Stimulated activated CD4-positive, alpha-beta T cell treated with anti-CD3 and anti-CD28 coated beads, Interleukin-12 subunit alpha, Interleukin-12 subunit beta, amount 100 ng/mL, for 48 hours (primary cell): ENCODE measurements around the gene RPTOR.

Source experiments
- DNase-seq, 3 donors: peaks; one replicate each; pipeline ENCODE4 v3.0.0-alpha.2; 2020; ENCODE audit warnings: low read depth in 2 of 3, low spot score in 1 of 3

Gene RPTOR

GRCh38 chr17:80779336-80779735 lies 234.7 kb downstream of the RPTOR start:
- no peak for DNase-seq

DNA sequence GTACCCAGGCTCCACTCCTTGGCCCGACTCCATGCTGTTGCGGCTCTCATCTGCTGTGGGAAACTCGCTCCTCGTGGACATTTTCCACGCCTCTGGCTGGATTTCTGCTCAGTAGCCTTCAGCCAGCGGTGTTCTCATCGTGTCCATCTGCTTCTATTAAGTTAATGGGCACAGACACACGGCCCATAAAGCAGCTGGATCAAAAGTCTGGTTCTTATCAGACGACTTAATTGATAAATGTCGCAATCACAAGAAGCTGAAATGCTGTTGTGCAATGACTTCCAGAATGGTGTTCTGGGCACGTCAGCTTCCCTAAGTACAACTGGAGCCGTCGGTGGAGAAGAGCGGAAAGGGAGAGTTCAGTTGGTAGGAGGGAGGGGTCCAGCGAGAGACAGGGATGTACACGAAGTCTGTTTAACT lies 235.3 kb downstream of the RPTOR start:
- DNase-seq: no peak

DNA sequence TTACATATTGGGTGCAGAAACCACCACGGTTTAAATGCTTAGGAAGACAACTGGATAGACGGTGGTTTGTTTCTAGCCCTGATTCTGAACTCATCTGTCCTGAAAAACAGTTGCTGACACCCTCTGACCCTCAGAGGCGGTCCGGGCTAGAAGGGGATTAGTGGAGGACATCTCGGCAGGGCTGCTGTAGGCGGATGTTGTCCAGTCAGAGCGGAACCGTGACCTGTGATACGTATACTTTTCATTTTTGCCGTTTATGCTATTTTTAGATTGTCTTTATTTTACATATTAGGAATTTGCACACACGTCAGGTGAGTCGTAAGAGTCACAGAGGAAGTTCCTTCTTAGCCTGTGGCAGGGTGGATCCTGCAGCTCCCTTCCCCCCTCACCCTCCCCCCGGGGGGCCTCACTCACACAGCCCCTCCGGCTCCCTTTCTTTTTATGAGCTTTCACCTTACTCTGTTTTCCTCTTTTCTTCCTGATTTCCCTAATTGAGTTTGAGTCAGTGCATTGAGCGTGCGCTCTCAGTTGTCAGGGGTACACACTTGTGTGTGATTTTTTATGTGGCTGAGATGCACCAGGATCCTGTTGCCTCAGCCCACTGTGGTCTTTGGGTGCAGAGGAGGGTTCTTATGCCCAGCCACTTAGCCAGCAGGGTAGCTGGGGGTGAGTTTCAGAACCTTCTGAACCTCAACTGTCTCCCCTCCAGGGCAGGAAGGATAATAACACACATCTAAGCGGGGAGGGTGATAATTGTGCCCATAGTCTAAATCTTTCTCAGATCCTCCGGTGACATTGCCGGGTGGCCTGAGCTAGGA lies 236.0 kb downstream of the RPTOR start:
- no peak for DNase-seq

DNA sequence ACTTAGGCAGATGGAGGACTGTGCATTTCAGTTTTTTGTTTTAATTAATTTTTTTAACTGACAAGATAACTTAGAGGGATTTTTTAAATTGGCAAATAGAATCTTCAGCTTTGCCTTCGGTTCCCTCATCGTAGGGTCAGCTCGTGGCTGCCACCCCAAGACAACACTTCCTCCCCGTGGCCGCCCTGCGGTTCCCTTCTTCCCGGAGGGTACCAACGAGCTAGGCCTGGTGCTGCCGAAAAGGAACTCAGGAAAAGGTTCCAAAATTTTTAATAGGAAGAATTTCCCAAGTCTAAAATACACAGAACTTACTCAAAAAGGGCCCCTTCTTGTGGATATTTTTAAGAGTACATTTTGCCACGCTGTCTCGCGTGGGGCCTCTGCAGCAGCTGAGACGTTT lies 236.6 kb downstream of the RPTOR start:
- no peak for DNase-seq

DNA sequence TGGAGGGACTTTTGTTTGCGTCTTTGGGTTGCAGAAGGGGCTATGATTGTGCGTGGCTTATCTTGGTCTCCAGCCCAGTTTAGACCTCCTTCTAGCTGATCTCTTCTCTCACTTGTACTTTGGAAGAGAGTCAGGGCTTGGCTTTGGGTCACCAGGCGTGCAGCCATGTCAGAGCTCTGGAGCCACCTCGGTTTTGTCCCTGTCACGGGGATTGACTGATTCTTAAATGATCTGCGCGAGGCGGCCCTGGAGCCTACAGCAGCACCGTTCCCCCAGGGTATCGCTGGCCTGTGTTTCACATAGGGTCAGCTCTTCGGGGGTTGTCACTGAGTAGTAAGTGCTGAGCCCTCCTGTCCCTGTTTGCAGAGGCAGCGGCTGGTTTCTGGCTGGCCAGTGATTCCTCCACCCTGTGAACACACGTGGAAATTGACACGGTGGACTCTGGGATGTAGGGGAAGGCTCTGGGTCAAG lies 237.2 kb downstream of the RPTOR start:
- DNase-seq: no peak

GRCh38 chr17:80782536-80783427 lies 238.1 kb downstream of the RPTOR start:
- no peak for DNase-seq

DNA sequence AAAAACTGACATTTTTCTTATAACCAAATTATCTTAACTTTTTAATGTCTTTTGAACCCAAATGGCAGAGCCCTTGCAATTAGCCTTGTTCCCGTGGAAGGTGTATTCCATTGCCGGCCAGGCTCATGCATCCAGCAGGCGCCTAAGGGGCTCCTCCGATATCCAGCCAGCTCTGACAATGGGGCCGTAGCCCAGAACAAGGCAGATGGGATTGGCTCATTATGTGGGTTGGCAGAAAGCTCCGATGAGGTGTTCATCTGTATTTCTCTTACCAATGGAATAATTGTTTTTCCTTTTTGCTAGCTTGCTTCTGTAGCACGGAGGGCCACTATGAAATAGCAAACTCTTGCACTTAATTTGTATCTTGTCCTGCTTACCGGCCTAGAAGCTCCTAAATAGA lies 238.8 kb downstream of the RPTOR start:
- no peak for DNase-seq

DNA sequence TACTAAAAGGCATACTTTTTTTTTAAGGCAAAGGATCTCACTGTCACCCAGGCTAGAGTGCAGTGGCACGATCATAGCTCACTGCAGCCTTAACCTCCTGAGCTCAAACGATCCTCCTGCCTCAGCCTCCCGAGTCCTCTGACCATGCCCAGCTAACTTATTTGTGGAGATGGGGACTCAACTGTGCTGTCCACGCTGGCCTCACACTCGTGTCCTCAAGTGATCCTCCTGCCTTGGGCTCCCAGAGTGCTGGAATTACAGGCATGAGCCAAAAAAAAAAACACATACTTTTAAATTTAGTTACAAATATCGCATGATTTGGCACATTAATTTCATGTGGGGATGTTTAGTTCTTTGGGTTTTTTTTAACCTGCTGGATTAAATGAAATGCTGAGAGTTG lies 239.3 kb downstream of the RPTOR start:
- no peak for DNase-seq

DNA sequence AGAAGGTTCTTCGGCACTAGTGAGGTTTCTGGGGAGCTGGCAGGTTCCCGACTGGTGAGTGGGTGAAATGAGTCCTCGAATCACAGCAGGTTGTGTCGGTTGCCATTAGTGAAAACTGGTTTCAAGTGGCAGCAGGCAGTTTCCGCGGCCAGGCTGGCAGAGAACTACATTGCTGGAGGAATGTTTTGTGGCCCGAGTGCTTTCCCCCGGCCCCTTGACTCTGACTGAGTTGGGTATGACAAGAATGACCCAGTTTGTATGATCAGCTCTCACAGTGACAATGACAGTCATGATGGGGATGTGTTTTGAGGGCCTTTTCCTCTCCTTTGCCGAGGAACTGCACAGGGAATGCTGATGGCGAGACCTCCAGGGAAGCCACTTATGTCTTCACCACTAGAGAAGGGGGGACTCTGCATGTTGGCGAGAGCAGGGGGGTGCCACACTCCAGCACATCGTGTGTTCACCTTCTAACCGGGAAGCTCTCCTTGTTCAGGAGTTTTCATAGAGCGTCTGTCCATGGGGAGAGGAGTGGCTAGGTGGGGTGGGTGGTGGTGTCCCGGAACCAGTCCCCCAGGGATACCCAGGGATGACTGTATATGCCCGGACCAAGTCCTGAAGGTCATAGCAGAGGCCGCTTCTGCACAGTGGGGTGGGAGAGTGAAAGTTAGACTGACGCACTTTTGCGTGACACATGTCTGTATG lies 241.0 kb downstream of the RPTOR start:
- DNase-seq: peak in 1 of 3 donors; percentile 63

- DNase-seq: no peak
Observed at GRCh38 chr17:80786470-80786869, 241.8 kb downstream of the RPTOR start.

DNA sequence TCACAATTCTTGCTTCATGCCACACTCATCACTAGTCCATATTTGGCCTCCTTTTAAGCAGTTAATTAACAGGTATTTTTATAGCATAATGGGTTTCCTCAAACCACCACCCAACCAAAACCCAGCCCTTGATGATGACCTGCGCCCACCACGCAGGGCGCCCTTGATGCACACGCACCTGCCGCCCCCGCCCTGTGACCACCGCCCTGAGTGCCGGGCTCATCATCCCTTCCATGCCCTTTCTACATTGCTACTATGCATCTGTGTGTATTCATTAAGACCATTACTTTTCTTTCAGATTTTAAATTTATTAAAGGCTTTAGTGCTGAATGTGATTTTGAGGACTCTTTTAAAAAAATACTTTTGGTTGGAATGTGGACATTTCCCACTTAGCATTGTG lies 242.2 kb downstream of the RPTOR start:
- no peak for DNase-seq

GRCh38 chr17:80787881-80788280 lies 243.2 kb downstream of the RPTOR start:
- no peak for DNase-seq

DNA sequence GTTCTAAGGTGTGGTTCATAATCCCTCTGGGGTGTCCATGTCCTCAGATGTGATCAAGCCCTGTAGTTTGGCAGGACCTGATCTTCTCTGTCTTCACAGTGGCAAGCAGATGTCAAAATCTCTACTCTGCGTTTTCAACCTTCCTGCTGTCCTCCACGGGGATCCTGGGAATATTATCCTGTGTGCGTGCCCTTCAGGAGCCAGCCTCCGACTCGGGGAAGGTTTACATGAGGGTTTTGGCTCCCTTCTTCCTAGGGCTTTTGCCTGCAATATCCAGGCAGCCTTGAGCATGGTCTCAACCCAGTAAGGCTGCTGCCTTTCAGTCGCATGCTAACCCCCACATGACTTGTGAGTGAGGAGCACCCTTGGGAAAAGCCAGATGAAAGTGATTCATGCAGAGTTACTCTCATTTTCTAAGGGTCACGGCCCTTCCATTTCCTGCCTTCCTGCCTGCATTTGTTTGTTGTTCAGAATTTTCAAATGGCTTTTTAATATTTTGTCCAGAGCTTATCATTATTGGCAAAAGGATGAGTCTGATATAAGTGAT lies 244.8 kb downstream of the RPTOR start:
- DNase-seq: no peak

DNA sequence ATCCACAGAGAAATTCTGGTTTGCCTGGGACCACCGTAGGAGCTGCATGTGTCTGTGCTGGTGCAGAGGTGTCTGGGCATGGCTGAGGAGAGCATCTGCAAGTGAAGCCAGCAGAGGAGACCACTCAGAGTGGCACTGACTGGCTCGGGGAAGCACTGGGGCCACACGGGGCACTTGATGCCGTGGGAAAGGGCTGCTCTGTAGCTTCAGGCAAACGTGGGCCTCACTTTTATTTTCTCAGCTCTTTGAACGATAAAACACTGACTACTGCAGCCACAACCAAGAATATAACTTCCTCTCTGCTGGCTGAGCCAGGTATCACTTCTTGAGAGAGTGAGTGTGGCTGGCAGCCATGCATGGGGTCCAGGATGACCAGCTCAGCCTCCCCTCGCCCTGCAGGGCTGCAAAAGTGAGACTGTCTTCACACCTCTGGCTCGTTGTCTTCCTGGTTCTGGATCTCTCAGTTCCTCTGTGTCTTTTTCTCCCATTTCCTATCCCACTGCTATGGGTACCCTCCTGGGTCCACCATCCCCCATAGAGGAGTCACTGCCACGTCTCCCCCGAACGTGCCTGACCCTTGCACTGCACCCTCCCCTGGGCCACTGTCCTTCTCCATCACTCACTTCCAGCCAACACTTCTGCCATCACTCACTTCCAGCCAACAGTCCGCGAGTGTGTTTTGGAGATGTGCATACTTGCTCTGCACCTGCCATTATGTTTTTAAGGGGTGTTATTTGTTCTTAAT lies 245.6 kb downstream of the RPTOR start:
- DNase-seq: no peak

DNA sequence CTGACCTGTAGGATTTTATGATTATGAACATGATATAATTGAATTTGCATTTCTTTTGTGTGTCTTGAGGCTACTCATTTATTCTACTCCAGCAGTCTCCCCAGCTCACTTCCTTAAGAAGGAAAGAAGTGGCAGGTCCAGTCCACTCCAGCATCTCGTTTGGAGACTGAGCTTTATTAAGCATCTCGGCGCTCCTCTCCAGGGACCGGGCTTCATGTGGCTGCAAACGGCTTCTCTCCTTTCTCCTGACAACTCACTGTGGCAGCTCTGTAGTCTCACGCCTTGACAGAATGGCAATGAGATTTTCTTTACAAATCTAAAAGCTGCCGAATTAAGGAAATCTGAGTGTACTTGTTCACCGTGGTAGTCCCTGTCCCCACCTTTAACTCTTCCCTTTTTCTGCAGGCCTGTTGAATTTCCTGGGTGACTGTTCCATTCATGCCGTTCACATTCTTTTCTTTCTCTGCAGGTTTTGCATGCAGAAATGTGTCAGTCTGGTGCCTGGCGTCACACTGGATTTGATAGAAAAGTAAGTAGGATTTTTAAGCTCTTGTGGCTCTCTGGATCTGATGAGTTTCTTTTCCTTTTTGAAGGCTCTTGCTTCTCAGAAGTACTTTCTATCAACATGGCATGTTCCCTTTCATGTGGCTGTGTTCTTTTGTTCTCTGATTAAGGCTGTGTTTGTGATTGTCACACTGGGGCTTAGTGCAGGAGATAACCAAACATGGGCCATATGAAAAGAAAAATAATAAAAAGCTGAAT lies 246.5 kb downstream of the RPTOR start:
- DNase-seq: no peak

DNA sequence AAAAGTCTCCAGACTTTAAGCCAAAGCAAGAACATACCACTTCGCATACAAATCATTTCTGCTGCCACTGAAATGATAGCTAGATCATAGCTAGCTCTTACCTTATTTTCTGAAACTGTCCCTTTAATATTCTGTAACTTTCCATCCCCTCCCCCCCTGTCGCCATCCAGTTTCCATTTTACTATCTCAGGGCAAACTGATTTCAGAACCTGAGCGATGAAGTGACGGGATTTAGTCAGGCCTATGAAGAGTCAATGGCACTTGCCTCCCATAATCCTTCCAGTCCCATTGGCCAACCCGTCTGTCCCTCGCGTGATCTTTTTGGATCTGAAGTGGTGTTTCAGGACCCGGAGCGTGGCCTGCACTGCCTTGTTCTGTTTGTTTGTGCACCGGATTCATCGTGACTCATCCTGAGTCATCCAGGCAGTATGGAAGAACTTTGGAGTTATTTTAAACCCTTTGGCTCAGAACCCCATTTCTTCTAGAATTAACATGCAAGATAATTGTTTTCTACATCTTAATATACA lies 247.2 kb downstream of the RPTOR start:
- DNase-seq: peak; percentile 52 to 69 (median 58)

DNA sequence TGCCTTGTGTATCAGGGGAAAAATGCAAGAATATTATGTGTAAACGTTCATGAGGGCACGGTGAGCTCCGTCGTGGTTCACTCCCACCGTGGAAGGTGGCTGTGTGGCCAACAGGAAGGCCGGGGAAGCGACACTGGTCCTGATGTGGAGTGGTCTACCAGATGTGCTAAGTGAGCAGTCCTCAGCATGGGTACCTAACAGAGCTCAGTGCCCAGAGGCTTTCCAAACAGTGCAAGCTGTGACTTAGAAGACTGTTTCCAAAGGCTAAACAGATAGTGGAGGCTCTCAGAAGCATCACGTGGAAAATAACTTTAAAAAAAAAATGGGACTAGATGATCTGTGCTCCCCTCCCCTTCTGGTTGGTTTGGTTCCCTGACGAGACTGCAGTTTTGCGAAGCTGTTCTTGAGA lies 247.7 kb downstream of the RPTOR start:
- DNase-seq: no peak

DNA sequence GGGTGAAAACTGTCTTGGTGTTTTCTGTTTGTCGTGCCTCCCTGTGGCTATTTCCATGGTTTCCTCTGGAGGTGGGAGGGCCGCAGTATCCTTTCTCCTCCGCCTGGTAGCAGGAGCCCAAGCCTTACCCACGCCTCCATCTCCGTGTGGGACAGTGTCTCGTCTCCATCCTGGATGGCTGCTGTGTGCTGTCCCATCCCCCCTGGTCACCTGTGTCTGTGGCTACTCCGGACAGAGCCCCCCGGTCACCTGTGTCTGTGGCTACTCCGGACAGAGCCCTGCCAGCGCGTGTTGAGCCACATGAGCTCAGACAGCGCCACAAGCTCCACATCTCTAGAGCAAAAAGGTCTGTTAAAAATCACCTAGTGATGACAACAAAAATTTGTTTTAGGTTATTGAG lies 248.8 kb downstream of the RPTOR start:
- DNase-seq: no peak

DNA sequence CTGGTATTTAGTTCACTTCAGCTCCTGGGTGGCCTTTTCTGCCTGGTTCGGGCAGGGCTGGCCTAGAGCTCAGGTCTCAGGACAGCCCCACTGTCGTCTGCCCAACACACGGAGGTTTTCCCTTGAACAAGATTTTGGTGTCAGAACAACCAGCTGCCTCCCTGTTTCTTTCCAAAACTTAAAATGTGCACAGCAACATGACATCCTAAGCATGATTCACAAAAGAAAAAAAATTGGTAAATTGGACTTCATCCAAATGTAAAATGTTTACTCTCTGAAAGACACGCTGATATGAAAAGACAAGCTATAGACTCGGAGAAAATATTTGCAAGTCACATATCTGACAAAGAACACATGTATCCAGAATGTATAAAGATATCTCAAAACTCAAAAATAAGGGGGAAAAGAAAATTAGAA lies 249.2 kb downstream of the RPTOR start:
- DNase-seq: no peak
